Prostate gland (tissue), 2 donors: ENCODE measurements around the gene AADACL3. TPM values are rescaled to one million over a fixed set of nuclear protein-coding genes. Genes with fewer than 3 reads are reported as not detected.

Experiments used
- DNase-seq: peaks from one replicate; pipeline ENCODE4 v3.0.0-alpha.2; 2019; ENCODE audit warnings: low spot score
- H3K27ac ChIP-seq, 2 donors: fragments of 200-600 bp; sonication (generic); 2 replicates each; pipeline ENCODE4 v1.5.1; 2017 to 2019
- H3K27me3 ChIP-seq: fragments of 200-600 bp; sonication (generic); replicated peaks from 2 replicates; pipeline ENCODE4 v1.5.1; 2019; ENCODE audit not compliant: insufficient read depth
- H3K36me3 ChIP-seq, 2 donors: fragments of 200-600 bp; sonication (generic); 1 replicate in 1 of 2; 2 replicates in 1 of 2; pipeline versions ENCODE4 v1.5.1 to v1.8.1; 2017 to 2019
- H3K4me1 ChIP-seq: fragments of 200-600 bp; sonication (generic); replicated peaks from 2 replicates; pipeline ENCODE4 v1.5.1; 2019
- H3K4me3 ChIP-seq, 2 donors: fragments of 200-600 bp; sonication (generic); 2 replicates each; pipeline ENCODE4 v1.5.1; 2017 to 2019
- H3K9me3 ChIP-seq: fragments of 200-600 bp; sonication (generic); 2 replicates; pipeline ENCODE4 v1.5.1; 2017
- POLR2A ChIP-seq: fragments of 450-650 bp; IDR thresholded peaks from one replicate; pipeline ENCODE4 v1.6.1; 2016; ENCODE audit warnings: antibody characterized with exemption, mild to moderate bottlenecking
- POLR2AphosphoS5 ChIP-seq: sonication (generic); formaldehyde crosslinking; IDR thresholded peaks from one replicate; pipeline ENCODE4 v1.6.1; 2017; ENCODE audit warnings: antibody characterized with exemption
- WGBS: methylation state at CpG from one replicate; pipeline ENCODE4 v1.1.5; 2018; 5-methylcytosine and 5-hydroxymethylcytosine counted together
- intact Hi-C: fragments of 100-400 bp; cut with DNase I; formaldehyde crosslinking; loops from one replicate; pipeline ENCODE4 v1.14.2; 2022
- total RNA-seq, 2 donors: library from RNA; depleted of rRNA; stranded (reverse); fragments of >200 nt; gene quantifications; one replicate each; pipeline ENCODE4 v1.1.0, GENCODE V29; 2016
- TF ChIP-seq, protein P1 (sequence below), 4 experiments: fragments of 200-600 bp in 2 of 4; fragments of 450-650 bp in 2 of 4; sonication (generic) in 2 of 4; IDR thresholded peaks; 1 replicate in 3 of 4; 2 replicates in 1 of 4; pipeline ENCODE4 v1.5.1; 2016 to 2019; ENCODE audit warnings: antibody characterized with exemption in 4 of 4, mild to moderate bottlenecking in 2 of 4, moderate library complexity in 2 of 4

Gene AADACL3
- total RNA-seq, 2 donors from 2014 or later: not detected

DNA sequence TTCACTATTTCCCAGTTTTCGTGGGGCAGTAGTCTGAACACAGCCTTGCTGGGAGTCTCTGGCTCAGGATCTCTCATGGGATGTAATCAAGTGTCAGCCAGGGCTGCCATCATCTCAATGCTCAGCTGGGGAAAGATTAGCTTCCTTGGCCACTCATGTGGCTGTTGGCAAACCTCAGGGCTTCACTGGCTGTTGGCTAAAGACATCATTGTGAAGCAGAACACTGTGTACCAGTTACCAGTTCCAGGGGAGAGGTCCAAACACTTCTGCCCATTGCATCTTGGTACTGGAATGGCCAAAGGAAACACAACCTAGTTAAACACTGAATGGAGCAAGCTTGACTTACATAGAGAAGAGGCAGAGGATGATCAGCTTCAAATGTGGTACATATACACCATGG is 38.3 kb upstream of the AADACL3 start:
- TF ChIP-seq, protein P1, sequence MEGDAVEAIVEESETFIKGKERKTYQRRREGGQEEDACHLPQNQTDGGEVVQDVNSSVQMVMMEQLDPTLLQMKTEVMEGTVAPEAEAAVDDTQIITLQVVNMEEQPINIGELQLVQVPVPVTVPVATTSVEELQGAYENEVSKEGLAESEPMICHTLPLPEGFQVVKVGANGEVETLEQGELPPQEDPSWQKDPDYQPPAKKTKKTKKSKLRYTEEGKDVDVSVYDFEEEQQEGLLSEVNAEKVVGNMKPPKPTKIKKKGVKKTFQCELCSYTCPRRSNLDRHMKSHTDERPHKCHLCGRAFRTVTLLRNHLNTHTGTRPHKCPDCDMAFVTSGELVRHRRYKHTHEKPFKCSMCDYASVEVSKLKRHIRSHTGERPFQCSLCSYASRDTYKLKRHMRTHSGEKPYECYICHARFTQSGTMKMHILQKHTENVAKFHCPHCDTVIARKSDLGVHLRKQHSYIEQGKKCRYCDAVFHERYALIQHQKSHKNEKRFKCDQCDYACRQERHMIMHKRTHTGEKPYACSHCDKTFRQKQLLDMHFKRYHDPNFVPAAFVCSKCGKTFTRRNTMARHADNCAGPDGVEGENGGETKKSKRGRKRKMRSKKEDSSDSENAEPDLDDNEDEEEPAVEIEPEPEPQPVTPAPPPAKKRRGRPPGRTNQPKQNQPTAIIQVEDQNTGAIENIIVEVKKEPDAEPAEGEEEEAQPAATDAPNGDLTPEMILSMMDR (IDR thresholded peaks at IDR 0.05): no peak
- TF ChIP-seq POLR2AphosphoS5: peak; percentile 52
- TF ChIP-seq POLR2A: no peak
- 73% methylated on average over 1 of the region's 1 CpG for WGBS
- H3K27ac ChIP-seq: no peak overlapping the region
- H3K9me3 ChIP-seq: no peaks in the 10 kb centered on the region
- no peak overlapping the region for H3K4me3 ChIP-seq
- no peaks in the 10 kb centered on the region for H3K4me1 ChIP-seq
- DNase-seq: no peak
- no peaks in the 10 kb centered on the region for H3K36me3 ChIP-seq
- no peaks in the 10 kb centered on the region for H3K27me3 ChIP-seq
- intact Hi-C loops: no loop called here

DNA sequence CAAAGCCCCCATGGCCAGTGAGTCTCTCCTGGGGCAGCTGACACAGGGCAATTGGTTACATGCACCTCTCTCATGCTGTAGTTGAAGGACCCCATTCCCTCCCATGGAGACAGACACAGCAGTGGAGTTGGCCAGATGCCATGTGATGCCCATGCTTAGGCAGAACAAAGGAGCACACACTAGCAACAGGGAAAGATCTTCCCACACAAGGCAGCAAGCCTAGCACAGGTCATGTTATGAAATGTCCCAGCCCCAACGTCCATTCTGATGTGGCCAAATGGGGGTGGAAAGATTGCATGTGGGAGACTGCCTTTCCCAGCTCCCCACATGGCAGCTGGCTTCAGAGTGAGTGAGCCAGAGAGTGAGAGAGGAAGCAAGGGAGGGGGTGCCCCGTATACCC is 37.6 kb upstream of the AADACL3 start:
- no peaks in the 10 kb centered on the region for H3K9me3 ChIP-seq
- 37% methylated on average over 2 of the region's 2 CpGs for WGBS
- H3K36me3 ChIP-seq: no peaks in the 10 kb centered on the region
- intact Hi-C loops: no loop called here
- H3K27me3 ChIP-seq: no peaks in the 10 kb centered on the region
- H3K4me3 ChIP-seq: no peak overlapping the region
- DNase-seq: no peak
- TF ChIP-seq, protein P1 (IDR thresholded peaks at IDR 0.05): no peak
- TF ChIP-seq POLR2AphosphoS5 (no peak), POLR2A (no peak)
- H3K27ac ChIP-seq: no peak overlapping the region
- no peaks in the 10 kb centered on the region for H3K4me1 ChIP-seq

GRCh38 chr1:12678820-12679219 is 37.1 kb upstream of the AADACL3 start:
- intact Hi-C loops: no loop called here
- WGBS: 99% methylated on average over 3 of the region's 3 CpGs
- Histone ChIP-seq H3K4me1 (no peaks in the 10 kb centered on the region), H3K27me3 (no peaks in the 10 kb centered on the region), H3K27ac (no peak overlapping the region), H3K36me3 (no peaks in the 10 kb centered on the region), H3K4me3 (no peak overlapping the region), H3K9me3 (no peaks in the 10 kb centered on the region)
- DNase-seq: no peak
- TF ChIP-seq, protein P1 (IDR thresholded peaks at IDR 0.05): no peak
- TF ChIP-seq POLR2AphosphoS5: no peak
- no peak for TF ChIP-seq POLR2A

GRCh38 chr1:12690156-12690555 is 25.8 kb upstream of the AADACL3 start:
- DNase-seq: no peak
- H3K4me3 ChIP-seq: no peak overlapping the region
- TF ChIP-seq POLR2A: no peak
- TF ChIP-seq POLR2AphosphoS5: peak; percentile 53
- no peaks in the 10 kb centered on the region for H3K9me3 ChIP-seq
- H3K36me3 ChIP-seq: no peaks in the 10 kb centered on the region
- no peaks in the 10 kb centered on the region for H3K27me3 ChIP-seq
- intact Hi-C loops: no loop called here
- no peak overlapping the region for H3K27ac ChIP-seq
- WGBS: 39% methylated on average over 2 of the region's 2 CpGs
- no peaks in the 10 kb centered on the region for H3K4me1 ChIP-seq

DNA sequence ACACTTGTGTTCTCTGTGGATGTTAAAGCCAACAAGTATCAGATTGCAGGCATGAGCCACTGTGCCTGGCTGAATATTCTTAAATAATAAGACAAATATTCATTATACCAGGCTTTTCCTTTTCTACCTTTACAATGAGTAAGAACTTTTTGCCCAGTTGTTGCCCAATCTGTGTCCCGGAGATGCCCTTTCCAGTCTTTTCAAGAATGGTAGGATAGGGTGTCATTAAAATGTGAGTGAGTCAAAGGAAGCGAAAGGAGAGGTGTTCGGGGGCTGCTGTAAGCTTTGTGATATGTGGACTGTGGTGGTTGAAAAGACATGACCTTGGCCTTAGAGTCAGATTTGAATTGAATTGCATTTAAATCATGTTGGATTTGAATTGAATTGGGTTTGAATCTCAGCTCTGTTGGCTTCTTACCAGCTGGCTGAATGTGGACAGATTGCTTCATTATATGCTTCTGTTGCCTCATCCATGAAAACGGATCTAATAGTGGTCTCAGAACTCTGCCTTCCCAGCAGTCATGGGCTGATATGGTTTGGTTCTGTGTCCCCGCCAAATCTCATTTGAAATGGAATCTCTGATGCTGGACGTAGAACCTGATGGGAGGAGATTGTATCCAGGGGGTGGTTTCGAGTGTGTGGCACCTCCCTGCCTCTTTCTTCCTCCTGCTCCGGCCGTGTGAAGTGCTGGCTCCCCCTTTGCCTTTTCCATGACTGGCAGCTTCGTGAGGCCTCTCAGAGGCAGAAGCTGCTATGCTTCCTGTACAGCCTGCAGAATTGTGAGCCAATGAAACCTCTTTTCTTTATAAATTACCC is 22.7 kb upstream of the AADACL3 start:
- no peak for DNase-seq
- H3K4me1 ChIP-seq: no peaks in the 10 kb centered on the region
- no peak overlapping the region for H3K27ac ChIP-seq
- peaks cover 2% of the 10 kb centered on the region for H3K27me3 ChIP-seq
- TF ChIP-seq POLR2A: no peak
- TF ChIP-seq POLR2AphosphoS5: no peak
- TF ChIP-seq, protein P1 (IDR thresholded peaks at IDR 0.05): no peak
- no peaks in the 10 kb centered on the region for H3K9me3 ChIP-seq
- no peaks in the 10 kb centered on the region for H3K36me3 ChIP-seq
- no peak overlapping the region for H3K4me3 ChIP-seq
- WGBS: 73% methylated on average over 10 of the region's 10 CpGs
- intact Hi-C loops: no loop called here
